ENCODE measurements around the gene TRPC3. TPM values are rescaled to one million over a fixed set of nuclear protein-coding genes. Genes with fewer than 3 reads are reported as not detected.

The TRPC3 gene
- total RNA-seq = 1.6 and 3.0 TPM in 2 replicates

DNA sequence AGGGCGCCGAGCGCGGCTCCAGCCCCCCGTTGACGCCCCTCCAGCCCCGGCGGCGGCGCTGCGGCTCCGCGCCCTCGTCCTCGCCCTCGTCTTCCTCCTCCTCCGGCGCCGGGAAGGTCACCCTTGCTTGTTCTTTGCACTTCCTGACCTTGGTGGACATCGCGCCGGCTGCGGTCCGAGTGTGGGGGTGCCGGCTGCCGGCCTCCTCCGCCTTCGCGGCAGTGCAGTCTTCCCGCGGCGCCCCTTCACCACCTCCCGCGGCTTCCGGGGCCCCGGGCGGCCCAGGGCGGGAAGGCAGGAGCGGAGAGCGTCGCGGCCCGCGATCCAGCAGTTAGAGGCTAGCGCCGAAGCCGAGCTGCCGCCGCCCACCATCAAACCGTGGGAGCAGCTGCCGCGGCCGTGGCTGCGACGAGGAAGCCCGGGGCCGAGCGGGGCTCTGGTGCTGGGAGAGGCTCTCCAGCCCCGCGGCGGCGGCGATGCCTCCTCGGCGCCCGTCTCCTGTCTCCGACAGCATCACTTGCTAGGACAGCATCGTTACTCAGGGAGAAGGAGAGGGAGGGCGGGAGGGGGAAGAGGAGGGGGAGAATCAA lies at the start of gene TRPC3:
TSS of gene TRPC3 (minus strand) at position 540 of the 590 bp plus-strand sequence. CDS start at position 160, 380 bp downstream.

DNA sequence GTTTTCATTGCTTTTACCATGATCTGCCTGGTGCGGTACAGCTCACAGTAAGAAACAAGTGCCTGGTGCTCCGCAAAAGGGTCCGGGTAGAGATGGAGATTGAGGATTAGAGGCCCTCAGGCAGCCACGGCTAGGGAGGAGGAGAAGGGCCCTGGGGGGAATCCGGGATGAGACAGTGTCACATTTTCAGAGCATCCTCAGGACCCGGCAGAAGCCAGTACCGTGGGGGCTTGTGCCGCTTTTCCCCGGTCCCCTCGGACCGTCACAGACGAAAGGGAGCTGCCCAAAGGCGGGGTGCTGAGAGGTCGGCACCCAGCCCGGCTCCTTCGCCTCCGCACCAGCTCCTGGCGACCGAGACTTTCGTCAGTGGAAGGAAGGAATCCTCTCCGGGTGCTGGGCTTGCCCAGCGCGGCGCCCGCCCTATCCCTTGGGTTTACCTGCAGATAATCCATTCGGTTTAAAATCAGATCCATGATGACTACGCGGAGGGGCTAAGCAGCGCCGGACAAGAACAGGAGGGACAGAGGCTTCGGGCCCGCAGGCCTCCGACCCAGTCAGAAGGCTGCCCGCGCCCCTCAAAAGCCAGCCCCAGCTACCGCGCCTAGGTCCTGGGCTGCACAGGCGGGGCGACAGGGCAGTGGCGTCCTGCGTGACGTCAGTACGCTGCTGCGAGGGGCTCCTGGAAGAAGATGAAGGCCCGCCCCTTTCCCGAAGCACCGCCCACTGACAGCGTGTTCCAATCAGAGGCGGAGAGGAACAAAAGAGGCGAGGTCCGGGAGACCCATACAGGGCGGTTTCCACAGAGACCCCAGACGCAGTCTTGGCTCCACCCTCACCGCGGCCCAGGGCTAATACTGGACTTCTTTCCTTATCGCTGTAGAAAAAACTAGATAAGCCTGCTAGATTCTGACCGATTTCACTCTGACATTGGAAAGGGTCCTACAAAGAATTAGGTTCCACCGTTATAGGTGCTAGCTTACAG lies 81.7 kb downstream of the TRPC3 start, which contains the start of gene BBS7:
TSS of gene BBS7 (minus strand) at position 634 of the 982 bp plus-strand sequence. CDS start at position 473, 161 bp downstream.

Other genes starting within 250 kb of the TRPC3 start
- gene SMIM43, start 186.9 kb downstream of the TRPC3 start, total RNA-seq = 1.3 and 18.8 TPM in 2 replicates
- 31.0 and 37.9 TPM in 2 replicates for gene EXOSC9, start 150.7 kb downstream of the TRPC3 start, total RNA-seq
- 35.6 and 66.3 TPM in 2 replicates for gene CCNA2, start 128.2 kb downstream of the TRPC3 start, total RNA-seq
- 10.7 and 22.1 TPM in 2 replicates for gene BBS7, start 81.6 kb downstream of the TRPC3 start, total RNA-seq
- 23.7 and 43.9 TPM in 2 replicates for gene BLTP1, start 200.3 kb upstream of the TRPC3 start, total RNA-seq

All from epithelial cell of alveolus of lung (primary cell).